Panc1 (cell line): Measurements from ENCODE around the gene PLS3. TPM values are rescaled to one million over a fixed set of nuclear protein-coding genes. Genes with fewer than 3 reads are reported as not detected.

ENCODE experiments used
- ATAC-seq: fragments of 200-7000 bp; cut with Tn5 transposase; 2 replicates; pipeline ENCODE4 v1.9.1; 2020; ENCODE audit warnings: mild to moderate bottlenecking, moderate library complexity
- BruUV-seq: library from RNA; stranded (reverse); fragments of 400-500 nt; replicated peaks from 2 replicates; lab custom pipeline; 2021; lab: Mats Ljungman, UMichigan
- CTCF ChIA-PET: fragments of 300-600 bp; sonication (Branson Sonifier 250); formaldehyde crosslinking; loops from one replicate; lab custom pipeline; 2022; ENCODE audit warnings: antibody characterized with exemption; lab: Charles Lee
- POLR2A ChIA-PET: fragments of 300-600 bp; sonication (Branson Sonifier 250); formaldehyde crosslinking; loops from one replicate; lab custom pipeline; 2022; ENCODE audit warnings: antibody characterized with exemption; lab: Charles Lee
- DNase-seq: peaks from one replicate; pipeline ENCODE4 v3.0.0-alpha.2; 2010; ENCODE audit warnings: low read depth, low spot score
- H3K27ac ChIP-seq: 2 replicates; pipeline ENCODE4 v1.5.1; 2011; ENCODE audit warnings: mild to moderate bottlenecking, low read length, inconsistent platforms
- H3K27me3 ChIP-seq: fragments of 200-500 bp; sonication (Bioruptor generic); 2 replicates; pipeline ENCODE4 v1.6.0; 2014; ENCODE audit warnings: low read length, inconsistent platforms; ENCODE audit not compliant: control insufficient read depth, insufficient read depth
- H3K36me3 ChIP-seq: fragments of 200-500 bp; sonication (Bioruptor generic); 2 replicates; pipeline ENCODE4 v1.5.1; 2014; ENCODE audit warnings: inconsistent platforms, mild to moderate bottlenecking, low read length, moderate library complexity; ENCODE audit not compliant: control insufficient read depth, insufficient read depth
- H3K4me1 ChIP-seq: 2 replicates; pipeline ENCODE4 v1.5.1; 2011; ENCODE audit warnings: inconsistent platforms, mild to moderate bottlenecking, low read length, moderate library complexity; ENCODE audit not compliant: control insufficient read depth, insufficient read depth
- H3K4me3 ChIP-seq, 2 experiments: 2 replicates each; pipeline ENCODE4 v1.5.1; 2011 to 2012; ENCODE audit warnings: low read depth in 2 of 2, low read length in 2 of 2, mild to moderate bottlenecking in 2 of 2, inconsistent platforms in 1 of 2, moderate library complexity in 1 of 2
- H3K9me3 ChIP-seq: fragments of 200-500 bp; sonication (Bioruptor generic); 2 replicates; pipeline ENCODE4 v1.5.1; 2014; ENCODE audit warnings: low read depth, mild to moderate bottlenecking, inconsistent platforms, low read length, moderate library complexity; ENCODE audit not compliant: control insufficient read depth, insufficient read depth
- CTCF ChIP-seq: fragments of 450-650 bp; IDR thresholded peaks from 2 replicates; pipeline ENCODE4 v1.5.1; 2017; ENCODE audit warnings: mild to moderate bottlenecking
- POLR2AphosphoS5 ChIP-seq: IDR thresholded peaks from 2 replicates; pipeline ENCODE4 v1.6.1; 2012; ENCODE audit warnings: mild to moderate bottlenecking, low read depth, low read length, moderate library complexity
- SIN3A ChIP-seq: IDR thresholded peaks from 2 replicates; pipeline ENCODE4 v1.6.1; 2012; ENCODE audit warnings: low read depth, mild to moderate bottlenecking, low read length, moderate library complexity, borderline replicate concordance; ENCODE audit not compliant: insufficient read depth
- TCF7L2 ChIP-seq: IDR thresholded peaks from 2 replicates; pipeline ENCODE4 v1.6.1; 2011; ENCODE audit warnings: mild to moderate bottlenecking, low read depth, low read length, inconsistent platforms
- in situ Hi-C: cut with HindIII; loops from 2 replicates; pipeline ENCODE4 v1.10.0; 2016; ENCODE audit warnings: low sequenced_read_pairs, low pct_unique_long_range_greater_than_20kb
- intact Hi-C: fragments of 100-400 bp; cut with micrococcal nuclease; formaldehyde crosslinking; loops from one replicate; pipeline ENCODE4 v1.10.0; 2022; ENCODE audit not compliant: unreplicated experiment
- total RNA-seq: library from RNA; stranded (reverse); gene quantifications from one replicate; pipeline ENCODE4 v1.2.1, GENCODE V29; 2021; ENCODE audit not compliant: unreplicated experiment
- TF ChIP-seq, protein P1 (sequence below), 2 experiments: IDR thresholded peaks; 2 replicates each; pipeline ENCODE4 v1.6.1; 2011 to 2012; ENCODE audit warnings: low read depth in 2 of 2, control low read depth in 1 of 2, low read length in 1 of 2, mild to moderate bottlenecking in 1 of 2, moderate library complexity in 1 of 2; ENCODE audit not compliant: insufficient read depth in 1 of 2

The PLS3 gene
- total RNA-seq, 1 experiment from 2014 or later, result 164 TPM

DNA sequence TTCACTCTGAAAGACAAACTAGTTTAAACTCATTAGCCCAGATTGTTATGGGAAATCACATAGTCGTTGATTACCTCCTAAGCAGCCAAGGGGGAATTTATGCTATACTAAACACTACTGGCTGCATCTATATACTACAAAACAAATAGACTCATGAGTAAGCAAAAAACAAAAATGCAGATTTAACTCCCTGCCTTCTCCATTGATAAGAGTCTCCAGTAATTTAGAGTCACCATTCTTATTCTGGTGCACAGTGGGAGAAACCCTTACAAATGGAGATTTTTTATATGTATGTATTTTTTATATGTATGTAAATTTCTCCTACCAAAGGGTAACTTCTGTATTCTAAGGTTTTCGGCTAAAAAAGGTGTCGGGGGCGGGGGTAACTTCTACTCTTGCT, 126.6 kb downstream of the PLS3 start:
- in situ Hi-C loops (no loop called here), intact Hi-C loops (no loop called here)
- no peaks in the 10 kb centered on the region for H3K9me3 ChIP-seq
- TF ChIP-seq TCF7L2 (no peak), POLR2AphosphoS5 (no peak), CTCF (no peak), SIN3A (no peak)
- TF ChIP-seq, protein P1, sequence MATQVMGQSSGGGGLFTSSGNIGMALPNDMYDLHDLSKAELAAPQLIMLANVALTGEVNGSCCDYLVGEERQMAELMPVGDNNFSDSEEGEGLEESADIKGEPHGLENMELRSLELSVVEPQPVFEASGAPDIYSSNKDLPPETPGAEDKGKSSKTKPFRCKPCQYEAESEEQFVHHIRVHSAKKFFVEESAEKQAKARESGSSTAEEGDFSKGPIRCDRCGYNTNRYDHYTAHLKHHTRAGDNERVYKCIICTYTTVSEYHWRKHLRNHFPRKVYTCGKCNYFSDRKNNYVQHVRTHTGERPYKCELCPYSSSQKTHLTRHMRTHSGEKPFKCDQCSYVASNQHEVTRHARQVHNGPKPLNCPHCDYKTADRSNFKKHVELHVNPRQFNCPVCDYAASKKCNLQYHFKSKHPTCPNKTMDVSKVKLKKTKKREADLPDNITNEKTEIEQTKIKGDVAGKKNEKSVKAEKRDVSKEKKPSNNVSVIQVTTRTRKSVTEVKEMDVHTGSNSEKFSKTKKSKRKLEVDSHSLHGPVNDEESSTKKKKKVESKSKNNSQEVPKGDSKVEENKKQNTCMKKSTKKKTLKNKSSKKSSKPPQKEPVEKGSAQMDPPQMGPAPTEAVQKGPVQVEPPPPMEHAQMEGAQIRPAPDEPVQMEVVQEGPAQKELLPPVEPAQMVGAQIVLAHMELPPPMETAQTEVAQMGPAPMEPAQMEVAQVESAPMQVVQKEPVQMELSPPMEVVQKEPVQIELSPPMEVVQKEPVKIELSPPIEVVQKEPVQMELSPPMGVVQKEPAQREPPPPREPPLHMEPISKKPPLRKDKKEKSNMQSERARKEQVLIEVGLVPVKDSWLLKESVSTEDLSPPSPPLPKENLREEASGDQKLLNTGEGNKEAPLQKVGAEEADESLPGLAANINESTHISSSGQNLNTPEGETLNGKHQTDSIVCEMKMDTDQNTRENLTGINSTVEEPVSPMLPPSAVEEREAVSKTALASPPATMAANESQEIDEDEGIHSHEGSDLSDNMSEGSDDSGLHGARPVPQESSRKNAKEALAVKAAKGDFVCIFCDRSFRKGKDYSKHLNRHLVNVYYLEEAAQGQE (IDR thresholded peaks at IDR 0.05; ENCODE audit: insufficient read depth in 1 of 2, low read depth in 2 of 2, low read length in 1 of 2), result no peak
- POLR2A ChIA-PET, result no interaction called here
- no peaks in the 10 kb centered on the region for H3K27me3 ChIP-seq
- no peak overlapping the region for H3K4me3 ChIP-seq
- ATAC-seq (no peak), DNase-seq (no peak)
- no peaks in the 10 kb centered on the region for H3K4me1 ChIP-seq
- no TSS peak for BruUV-seq
- H3K36me3 ChIP-seq, result no peaks in the 10 kb centered on the region
- CTCF ChIA-PET, result no interaction called here
- no peak overlapping the region for H3K27ac ChIP-seq

GRCh38 chrX:115689931-115690330, 129.0 kb downstream of the PLS3 start:
- Histone ChIP-seq H3K9me3 (no peaks in the 10 kb centered on the region), H3K27me3 (no peaks in the 10 kb centered on the region), H3K4me1 (no peaks in the 10 kb centered on the region), H3K36me3 (no peaks in the 10 kb centered on the region), H3K4me3 (no peak overlapping the region), H3K27ac (no peak overlapping the region)
- TF ChIP-seq CTCF (no peak), TCF7L2 (no peak), SIN3A (no peak), POLR2AphosphoS5 (no peak)
- TF ChIP-seq, protein P1 (IDR thresholded peaks at IDR 0.05; ENCODE audit: insufficient read depth in 1 of 2, low read depth in 2 of 2, low read length in 1 of 2), result no peak
- in situ Hi-C loops, result no loop called here
- POLR2A ChIA-PET, result no interaction called here
- intact Hi-C loops, result loop anchor here (5.0 kb wide), 1 partner anchor 358 kb away; no protein-coding TSS in a partner anchor
- DNase-seq (no peak), ATAC-seq (no peak)
- BruUV-seq, result no TSS peak
- CTCF ChIA-PET, result interaction anchor here (0.8 to 1.3 kb wide), 2 partner anchors 10 to 30 kb away, joined by 3 read pairs; no protein-coding TSS in a partner anchor
